ENCODE results near the gene GPR17.

Gene GPR17

GRCh38 chr2:127657232-127657595 lies 11.3 kb downstream of the GPR17 start:
- no peak for DNase-seq

DNA sequence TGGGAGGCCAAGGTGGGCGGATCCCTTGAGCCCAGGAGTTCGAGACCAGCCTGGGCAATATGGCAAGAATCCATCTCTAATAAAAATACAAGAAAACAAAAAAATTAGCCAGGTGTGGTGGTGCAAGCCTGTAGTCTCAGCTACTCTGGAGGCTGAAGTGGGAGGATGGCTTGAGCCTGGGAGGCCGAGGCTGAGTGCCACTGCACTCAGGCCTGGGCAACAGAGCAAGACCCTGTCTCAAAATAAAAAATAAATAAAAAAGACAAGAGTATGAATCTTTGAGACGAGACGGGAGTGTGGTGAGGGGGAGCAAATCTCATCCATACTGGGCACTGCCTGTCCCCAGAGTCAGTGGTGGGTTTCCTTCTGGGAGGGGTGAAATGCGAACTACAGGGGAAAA lies 12.2 kb downstream of the GPR17 start:
- DNase-seq: no peak

- no peak for DNase-seq
These were observed 12.9 kb downstream of the GPR17 start for GRCh38 chr2:127658641-127659407.

DNA sequence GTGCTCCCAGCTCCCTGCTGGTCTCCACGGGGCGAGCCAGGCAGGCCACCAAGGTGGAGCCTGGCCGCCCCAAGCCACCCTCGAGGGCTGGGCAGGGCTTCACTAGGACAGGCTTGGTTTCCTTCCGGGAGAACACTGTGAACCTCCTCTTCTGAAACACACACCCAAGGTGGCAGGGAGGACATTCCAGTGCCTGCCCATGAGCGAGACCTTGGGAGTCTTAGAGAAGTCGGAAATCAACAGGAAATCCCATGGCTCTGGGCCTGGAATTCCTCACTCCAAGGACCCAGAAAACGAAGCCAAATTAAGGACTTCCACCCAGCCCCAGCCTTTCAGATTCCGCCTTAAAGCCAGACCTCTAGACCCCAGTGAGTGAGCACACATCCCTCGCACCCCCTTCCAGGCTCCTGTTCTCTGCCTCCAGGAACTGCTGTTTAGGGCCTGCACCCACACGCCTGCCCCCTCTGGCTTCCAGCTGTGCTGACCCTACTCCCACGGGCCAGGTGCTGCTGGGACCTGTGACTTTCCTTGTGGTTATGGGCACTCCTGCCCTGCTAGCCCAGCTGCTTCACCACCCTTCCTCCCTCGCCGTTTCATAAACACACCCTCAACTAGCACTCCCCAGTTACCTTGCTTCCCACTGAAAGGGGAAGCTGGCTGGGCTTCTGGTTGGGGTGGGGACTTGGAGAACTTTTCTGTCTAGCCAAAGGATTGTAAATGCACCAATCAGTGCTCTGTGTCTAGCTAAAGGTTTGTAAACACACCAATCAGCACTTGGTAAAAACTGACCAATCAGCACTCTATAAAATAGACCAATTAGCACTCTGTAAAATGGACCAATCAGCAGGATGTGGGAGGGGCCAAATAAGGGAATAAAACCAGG lies 13.7 kb downstream of the GPR17 start:
- DNase-seq: no peak

DNA sequence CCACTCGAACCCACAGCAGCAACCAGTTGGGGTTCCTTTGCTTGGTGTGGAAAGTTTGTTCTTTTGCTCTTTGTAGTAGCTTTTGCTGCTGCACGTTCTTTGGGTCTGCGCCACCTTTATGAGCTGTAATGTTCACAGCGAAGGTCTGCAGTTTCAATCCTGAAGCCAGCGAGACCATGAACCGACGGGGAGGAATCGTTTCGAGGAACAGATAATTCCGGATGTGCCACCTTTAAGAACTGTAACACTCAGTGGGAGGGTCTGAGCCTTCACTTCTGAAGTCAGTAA lies 14.3 kb downstream of the GPR17 start:
- DNase-seq: no peak

GRCh38 chr2:127661072-127661649 lies 15.2 kb downstream of the GPR17 start:
- no peak for DNase-seq

GRCh38 chr2:127661949-127662510 lies 16.1 kb downstream of the GPR17 start:
- DNase-seq: no peak

DNA sequence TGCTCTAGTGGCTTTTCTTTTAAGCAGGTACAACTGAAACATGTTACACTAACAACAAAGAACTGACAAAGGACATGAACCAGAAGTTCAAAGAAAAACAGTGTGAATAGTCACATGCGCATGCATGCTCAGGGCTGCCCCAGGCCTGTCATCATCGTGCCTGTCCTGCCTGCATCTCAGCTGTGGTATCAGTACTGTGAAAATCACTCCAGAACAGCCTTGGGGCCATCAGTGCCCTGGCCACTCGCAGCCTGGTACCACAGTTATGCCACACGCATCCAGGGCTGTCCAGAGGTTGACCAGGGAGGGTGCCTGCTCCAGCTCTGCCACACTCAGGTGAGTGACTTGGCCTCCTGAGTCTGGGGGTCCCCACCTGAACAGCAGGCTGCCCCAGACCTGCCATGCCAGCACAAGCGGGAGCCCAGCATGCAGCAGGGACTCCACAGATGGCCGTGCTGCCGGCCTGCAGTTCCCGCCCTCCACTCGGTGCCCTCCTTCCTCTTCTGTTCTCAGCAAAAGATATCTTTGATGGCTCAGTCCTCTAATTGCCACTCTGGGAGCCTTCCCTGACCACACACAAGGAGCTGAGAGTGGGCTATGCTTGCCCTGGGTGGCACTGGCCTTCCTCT lies 17.1 kb downstream of the GPR17 start:
- no peak for DNase-seq

- no peak for DNase-seq
These were observed 17.7 kb downstream of the GPR17 start for GRCh38 chr2:127663566-127664064.

GRCh38 chr2:127664065-127664894 lies 18.3 kb downstream of the GPR17 start:
- DNase-seq: no peak

DNA sequence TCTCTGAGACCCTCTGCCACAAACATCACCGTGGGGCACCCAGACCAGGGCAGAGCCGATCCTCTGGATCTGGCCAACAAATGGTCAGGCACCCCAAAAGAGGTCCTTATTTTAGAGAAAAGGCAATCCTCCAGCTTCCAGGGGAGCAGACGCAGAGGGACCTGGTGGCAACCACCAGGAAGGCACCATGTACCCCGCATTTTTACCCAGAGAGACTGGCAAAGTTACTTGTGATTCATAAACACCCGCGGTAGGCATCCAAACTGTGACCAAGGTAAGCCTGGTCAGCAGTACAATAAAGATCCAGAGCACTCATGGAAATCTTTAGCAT lies 18.9 kb downstream of the GPR17 start:
- no peak for DNase-seq

- DNase-seq: no peak
These were observed 19.4 kb downstream of the GPR17 start for GRCh38 chr2:127665267-127665893.

DNA sequence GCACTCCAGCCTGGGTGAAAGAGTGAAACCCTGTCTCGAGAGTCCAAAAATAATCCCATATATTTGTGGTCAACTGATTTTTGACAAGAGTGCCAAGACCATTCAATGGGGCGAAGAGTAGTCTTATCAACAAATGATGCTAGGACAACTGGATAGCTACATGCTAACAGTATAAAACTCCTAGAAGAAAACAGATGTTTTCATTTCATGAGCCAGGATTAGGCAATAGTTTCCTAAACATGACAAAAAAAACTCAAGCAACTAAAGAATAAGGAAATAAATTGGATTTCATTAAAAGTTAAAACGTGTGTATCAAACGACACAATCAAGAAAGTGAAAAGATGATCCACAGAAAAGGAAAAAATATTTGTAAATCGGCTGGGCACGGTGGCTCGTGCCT lies 23.1 kb downstream of the GPR17 start:
- DNase-seq: no peak

- no peak for DNase-seq
These were observed 24.4 kb downstream of the GPR17 start for GRCh38 chr2:127670055-127670956.

DNA sequence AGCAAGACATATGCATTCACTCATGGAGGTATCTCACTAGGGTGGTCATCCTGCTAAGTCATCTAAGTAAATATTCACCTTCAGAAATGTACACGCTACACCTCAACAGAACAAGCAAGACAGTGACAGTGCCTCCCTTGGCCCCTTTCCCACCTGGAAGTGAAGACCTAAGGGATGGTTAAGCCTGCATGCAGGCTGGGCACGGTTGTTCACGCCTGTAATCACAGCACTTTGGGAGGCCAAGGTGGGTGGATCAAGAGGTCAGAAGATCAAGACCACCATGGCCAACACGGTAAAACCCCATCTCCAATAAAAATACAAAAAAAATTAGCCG lies 25.0 kb downstream of the GPR17 start:
- no peak for DNase-seq

- DNase-seq: no peak
These were observed 25.8 kb downstream of the GPR17 start for GRCh38 chr2:127671557-127672302.

- no peak for DNase-seq
These were observed 26.6 kb downstream of the GPR17 start for GRCh38 chr2:127672341-127673224.

- DNase-seq: no peak
These were observed 27.5 kb downstream of the GPR17 start for GRCh38 chr2:127673291-127674069.

Data from NCI-H345 (cell line).